K562 (cell line): ENCODE results near the gene MBD5.

ENCODE experiments used
- CBFB ChIP-seq: sonication (generic); formaldehyde crosslinking; IDR thresholded peaks from 2 replicates; pipeline ENCODE4 v1.4.0; 2020; ENCODE audit warnings: mild to moderate bottlenecking, missing genetic modification reagents
- NRF1 ChIP-seq, 2 experiments: fragments of 450-650 bp; IDR thresholded peaks in 1 of 2; conservative IDR thresholded peaks in 1 of 2; 2 replicates each; pipeline ENCODE4 v1.6.1; 2014; ENCODE audit warnings: mild to moderate bottlenecking in 2 of 2
- POLR2AphosphoS5 ChIP-seq: IDR thresholded peaks from 2 replicates; pipeline ENCODE4 v1.6.1; 2011; ENCODE audit warnings: mild to moderate bottlenecking, low read depth, low read length, moderate library complexity; ENCODE audit not compliant: control insufficient read depth, insufficient read depth
- TBP ChIP-seq: optimal IDR thresholded peaks from 2 replicates; pipeline ENCODE3; 2011; ENCODE audit warnings: low read depth, low read length, improper control_type of control experiment
- TF ChIP-seq, protein P1 (sequence below), 3 experiments: IDR thresholded peaks in 2 of 3; conservative IDR thresholded peaks in 1 of 3; 2 replicates each; pipeline ENCODE4 v1.5.1; 2011 to 2012; ENCODE audit warnings: low read length in 3 of 3, mild to moderate bottlenecking in 3 of 3, control low read depth in 2 of 3, improper control_type of control experiment in 1 of 3, inconsistent platforms in 1 of 3, low read depth in 1 of 3, mixed read lengths in 1 of 3, moderate library complexity in 1 of 3; ENCODE audit not compliant: insufficient read depth in 2 of 3

DNA sequence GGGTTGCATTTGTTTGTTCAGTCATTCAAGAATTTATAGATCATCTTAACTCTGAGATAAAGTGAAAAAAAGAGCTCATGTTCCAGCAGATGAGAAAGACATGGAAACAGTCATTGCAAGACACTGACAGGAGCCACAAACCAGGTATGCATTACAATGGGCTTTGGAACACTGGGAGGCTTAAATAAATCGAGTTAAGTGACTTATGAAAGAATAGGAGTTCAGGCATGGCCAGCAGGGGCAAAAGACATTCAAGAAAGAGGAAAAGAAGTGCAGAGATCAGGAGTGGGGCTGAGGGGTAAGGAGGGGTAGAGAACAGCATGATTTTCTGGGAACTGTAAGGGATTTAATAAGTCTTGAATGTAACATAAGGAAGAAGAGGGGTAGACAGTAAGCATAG lies 502.4 kb downstream of the MBD5 start:
- TF ChIP-seq, protein P1, sequence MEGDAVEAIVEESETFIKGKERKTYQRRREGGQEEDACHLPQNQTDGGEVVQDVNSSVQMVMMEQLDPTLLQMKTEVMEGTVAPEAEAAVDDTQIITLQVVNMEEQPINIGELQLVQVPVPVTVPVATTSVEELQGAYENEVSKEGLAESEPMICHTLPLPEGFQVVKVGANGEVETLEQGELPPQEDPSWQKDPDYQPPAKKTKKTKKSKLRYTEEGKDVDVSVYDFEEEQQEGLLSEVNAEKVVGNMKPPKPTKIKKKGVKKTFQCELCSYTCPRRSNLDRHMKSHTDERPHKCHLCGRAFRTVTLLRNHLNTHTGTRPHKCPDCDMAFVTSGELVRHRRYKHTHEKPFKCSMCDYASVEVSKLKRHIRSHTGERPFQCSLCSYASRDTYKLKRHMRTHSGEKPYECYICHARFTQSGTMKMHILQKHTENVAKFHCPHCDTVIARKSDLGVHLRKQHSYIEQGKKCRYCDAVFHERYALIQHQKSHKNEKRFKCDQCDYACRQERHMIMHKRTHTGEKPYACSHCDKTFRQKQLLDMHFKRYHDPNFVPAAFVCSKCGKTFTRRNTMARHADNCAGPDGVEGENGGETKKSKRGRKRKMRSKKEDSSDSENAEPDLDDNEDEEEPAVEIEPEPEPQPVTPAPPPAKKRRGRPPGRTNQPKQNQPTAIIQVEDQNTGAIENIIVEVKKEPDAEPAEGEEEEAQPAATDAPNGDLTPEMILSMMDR (IDR thresholded peaks at IDR 0.05 in 2 of 3, conservative IDR thresholded peaks at IDR 0.05 in 1 of 3; ENCODE audit: insufficient read depth in 2 of 3, low read depth in 1 of 3, low read length in 3 of 3): no peak
- no peak for TF ChIP-seq CBFB
- no peak for TF ChIP-seq NRF1 (conservative IDR thresholded peaks at IDR 0.05 in 1 of 2, IDR thresholded peaks at IDR 0.05 in 1 of 2)
- TF ChIP-seq POLR2AphosphoS5: no peak
- no peak for TF ChIP-seq TBP
